ENCODE data around the gene TRPM2. TPM values are rescaled to one million over a fixed set of nuclear protein-coding genes. Genes with fewer than 3 reads are reported as not detected.

Gene TRPM2
- total and polyA plus RNA-seq, 2 of the 4 experiments (the other 2 are of a cell fraction): not detected

- H3K4me2 ChIP-seq (ENCODE audit: low read depth, low read length): no peak overlapping the region
- H2BK120ac ChIP-seq (ENCODE audit: low read depth, low read length): no peak overlapping the region
- no peak overlapping the region for H3K56ac ChIP-seq (ENCODE audit: extremely low read depth, insufficient read depth, low read length)
- no TSS peak for BruUV-seq (replicated peaks)
- H3K79me1 ChIP-seq (ENCODE audit: low read depth in 1 of 2, low read length in 2 of 2): no peaks in the 10 kb centered on the region
- 42% methylated on average over 4 of the region's 34 CpGs; no CpG with 5 or more reads in 1 of the 2 experiments for WGBS, 2 experiments (ENCODE audit: extremely low coverage in 2 of 2, insufficient read length in 1 of 2)
- no peak overlapping the region for H2AK5ac ChIP-seq (ENCODE audit: low read depth, low read length)
- H3K9me3 ChIP-seq (ENCODE audit: control insufficient read depth, insufficient read depth, low read length): peaks cover 21% of the 10 kb centered on the region; the same call in 1 of the 2 replicates
- in situ Hi-C loops (cut with MboI; ENCODE audit: low sequenced_read_pairs) (no loop called here), intact Hi-C loops (cut with micrococcal nuclease) (no loop called here), dilution Hi-C loops (cut with HindIII; ENCODE audit: low sequenced_read_pairs, unreplicated experiment) (no loop called here)
- no peak overlapping the region for H2AK9ac ChIP-seq (replicated peaks; ENCODE audit: low read depth, low read length, poor library complexity)
- ChIA-PET CTCF (no interaction called here), POLR2A (ENCODE audit: unreplicated experiment) (no interaction called here)
- H2BK15ac ChIP-seq (ENCODE audit: low read depth, low read length): no peak overlapping the region
- H3K27me3 ChIP-seq (ENCODE audit: control insufficient read depth, insufficient read depth, low read length): no peaks in the 10 kb centered on the region
- H3K14ac ChIP-seq (replicated peaks; ENCODE audit: low read depth, low read length): no peak overlapping the region
- H3K23ac ChIP-seq (ENCODE audit: low read depth, low read length): no peak overlapping the region
- no peak overlapping the region for H2AFZ ChIP-seq (replicated peaks; ENCODE audit: low read length, poor library complexity)
- H4K5ac ChIP-seq (ENCODE audit: low read depth, low read length): no peak overlapping the region
- H3K18ac ChIP-seq (ENCODE audit: low read depth, low read length): no peak overlapping the region
- no peaks in the 10 kb centered on the region for H3K4me1 ChIP-seq (ENCODE audit: control insufficient read depth, insufficient read depth, low read length)
- no peak overlapping the region for H2BK5ac ChIP-seq (ENCODE audit: low read depth, low read length, poor library complexity, severe bottlenecking)
- no peak overlapping the region for H2BK20ac ChIP-seq (ENCODE audit: low read depth, low read length)
- no peak overlapping the region for H4K8ac ChIP-seq (ENCODE audit: low read depth in 2 of 2, low read length in 2 of 2)
- DNase-seq (no peak), ATAC-seq (ENCODE audit: low read depth) (no peak)
- no peak overlapping the region for H3K9ac ChIP-seq (ENCODE audit: low read depth, low read length)
- H3K36me3 ChIP-seq (ENCODE audit: control insufficient read depth, insufficient read depth, low read length): no peaks in the 10 kb centered on the region
- H4K20me1 ChIP-seq (ENCODE audit: insufficient read depth, low read length): no peaks in the 10 kb centered on the region
- H4K91ac ChIP-seq (ENCODE audit: insufficient read depth, low read depth, low read length): no peak overlapping the region
- H3K4me3 ChIP-seq (ENCODE audit: insufficient read depth, low read depth, low read length): no peak overlapping the region
- no peak for TF ChIP-seq FOS (IDR thresholded peaks at IDR 0.05; ENCODE audit: low read depth, low read length)
- TF ChIP-seq RAD21 (IDR thresholded peaks at IDR 0.05; ENCODE audit: low read length): no peak
- TF ChIP-seq MAFK (IDR thresholded peaks at IDR 0.05; ENCODE audit: low read depth, low read length): no peak
- no peak for TF ChIP-seq MAZ (IDR thresholded peaks at IDR 0.05; ENCODE audit: borderline replicate concordance, low read depth, low read length)
- no peak for TF ChIP-seq BHLHE40 (IDR thresholded peaks at IDR 0.05; ENCODE audit: low read depth, low read length)
- TF ChIP-seq ELK1 (IDR thresholded peaks at IDR 0.05; ENCODE audit: borderline replicate concordance, low read depth, low read length): no peak
- TF ChIP-seq MXI1 (IDR thresholded peaks at IDR 0.05; ENCODE audit: borderline replicate concordance, low read depth, low read length): no peak
- TF ChIP-seq CEBPB (IDR thresholded peaks at IDR 0.05; ENCODE audit: low read depth, low read length): no peak
- TF ChIP-seq CHD1 (IDR thresholded peaks at IDR 0.05; ENCODE audit: low read depth, low read length): no peak
- TF ChIP-seq POLR2A (IDR thresholded peaks at IDR 0.05; ENCODE audit: low read depth, low read length): no peak
- H3K27ac ChIP-seq (ENCODE audit: insufficient read depth, low read length): no peak overlapping the region
- H3K9me1 ChIP-seq (ENCODE audit: insufficient read depth, low read length): no peaks in the 10 kb centered on the region
- no peak overlapping the region for H3K4ac ChIP-seq (ENCODE audit: low read depth, low read length)
Measured at GRCh38 chr21:44432841-44433790, 79.7 kb downstream of the TRPM2 start.

Data from IMR-90 (cell line).